HS-5 (cell line): ENCODE data around the gene E2F2.
"Not testable (repeated sequence)": the region's sequence is repeated elsewhere in the genome, so short reads cannot be mapped to it uniquely, and the experiment has no call there.

Experiments
- DNase-seq: peaks from one replicate; pipeline ENCODE4 v3.0.0-alpha.2; 2012; ENCODE audit warnings: low read depth

The E2F2 gene

DNA sequence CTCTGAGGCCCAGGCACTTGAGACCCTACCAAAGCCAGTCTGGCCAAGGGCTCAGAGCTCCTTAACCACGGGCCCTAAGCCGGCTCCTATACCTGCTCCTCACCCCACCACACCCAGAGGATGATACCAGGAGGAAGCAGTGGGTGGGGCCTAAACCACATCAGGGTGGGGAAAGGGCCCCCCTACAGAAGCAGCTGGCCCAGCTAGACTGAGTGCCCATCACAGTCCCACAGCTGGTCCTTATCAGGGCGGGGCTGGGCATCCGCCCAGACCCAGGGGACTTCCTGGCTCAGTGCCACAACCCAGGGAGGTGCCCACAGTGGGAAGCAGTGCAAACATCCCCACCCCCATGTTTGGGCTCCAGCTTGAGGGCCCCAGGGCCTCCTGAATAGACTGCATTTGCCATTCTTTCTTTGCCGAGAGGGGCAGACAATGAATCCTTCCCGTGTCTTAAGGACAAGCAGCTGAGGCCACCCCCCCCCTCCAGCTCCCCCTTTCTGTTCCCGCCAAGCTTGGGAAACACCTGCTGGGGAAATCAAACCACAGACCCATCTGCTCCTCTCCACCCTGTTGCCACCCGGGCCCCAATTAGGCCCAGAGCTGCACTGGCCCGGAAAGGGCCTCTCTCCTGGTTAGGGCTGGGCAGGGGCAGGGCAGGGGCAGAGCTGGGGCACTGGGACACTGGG, 6.2 kb downstream of the E2F2 start:
- DNase-seq = no peak

DNA sequence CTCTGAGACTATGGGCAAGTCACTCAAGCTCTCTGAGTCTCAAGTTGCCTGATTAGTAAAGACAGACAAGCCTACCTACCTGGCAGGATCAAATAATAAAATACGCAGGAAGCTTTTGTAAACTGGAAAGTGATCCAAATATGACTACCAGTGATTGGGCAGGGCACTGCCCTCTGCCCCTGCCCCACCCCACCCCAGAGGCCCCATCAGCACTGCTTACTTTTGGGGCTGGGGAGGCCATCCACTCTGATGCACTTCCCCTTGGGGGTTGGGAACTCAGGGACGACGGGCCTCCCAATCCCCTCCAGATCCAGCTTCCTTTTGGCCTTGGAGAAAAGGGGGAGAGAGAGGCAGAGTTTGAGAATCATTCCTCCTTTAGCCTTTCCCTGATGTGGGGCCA, 6.9 kb downstream of the E2F2 start:
- no peak for DNase-seq

- no peak for DNase-seq
Measured at GRCh38 chr1:23522244-23522982, 8.6 kb downstream of the E2F2 start.

- DNase-seq = no peak
Measured at GRCh38 chr1:23521588-23521987, 9.4 kb downstream of the E2F2 start.

DNA sequence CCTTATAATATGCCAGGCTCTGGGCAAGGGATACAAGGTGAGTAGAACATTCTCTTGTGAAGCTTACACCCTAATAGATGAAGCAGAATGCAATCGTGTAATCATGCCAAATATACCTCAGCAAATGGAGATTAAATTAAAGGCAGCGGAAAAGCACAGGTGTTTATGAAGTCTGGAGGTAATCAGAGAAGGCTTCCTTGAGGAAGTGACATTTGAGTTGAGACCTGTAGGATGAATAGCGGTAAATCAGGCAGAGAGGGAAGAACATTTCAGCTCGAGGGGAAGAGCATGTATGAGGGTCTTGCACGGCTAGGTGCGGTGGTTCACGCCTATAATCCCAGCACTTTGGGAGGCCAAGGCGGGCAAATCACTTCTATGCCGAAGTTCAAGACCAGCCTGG, 13.5 kb downstream of the E2F2 start:
- no peak for DNase-seq

GRCh38 chr1:23515905-23516304, 15.1 kb downstream of the E2F2 start:
- no peak for DNase-seq

GRCh38 chr1:23514111-23514679, 16.8 kb downstream of the E2F2 start:
- DNase-seq = no peak

- DNase-seq = no peak
Measured at GRCh38 chr1:23509896-23510295, 21.1 kb downstream of the E2F2 start.

GRCh38 chr1:23506376-23507107, 24.5 kb downstream of the E2F2 start:
- DNase-seq = no peak

- DNase-seq = no peak
Measured at GRCh38 chr1:23505851-23506250, 25.2 kb downstream of the E2F2 start.

GRCh38 chr1:23504156-23504555, 26.9 kb downstream of the E2F2 start:
- not testable (repeated sequence) for DNase-seq

DNA sequence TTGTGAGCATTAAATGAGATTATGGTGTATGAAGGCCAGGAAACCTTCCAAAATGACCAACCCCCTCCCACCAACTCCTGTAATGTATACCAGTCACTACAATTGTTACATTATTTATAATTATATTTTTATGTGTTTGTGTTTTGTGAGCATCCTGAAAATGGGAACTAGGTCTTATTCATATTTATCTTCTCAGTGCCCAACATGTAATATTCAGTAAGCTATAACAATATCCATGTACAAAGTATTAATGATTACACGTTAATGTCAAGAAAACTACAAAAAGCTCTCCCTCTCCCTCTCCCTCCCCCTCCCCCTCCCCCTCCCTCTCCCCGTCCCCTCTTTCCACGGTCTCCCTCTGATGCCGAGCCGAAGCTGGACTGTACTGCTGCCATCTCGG, 28.1 kb downstream of the E2F2 start:
- no peak for DNase-seq

DNA sequence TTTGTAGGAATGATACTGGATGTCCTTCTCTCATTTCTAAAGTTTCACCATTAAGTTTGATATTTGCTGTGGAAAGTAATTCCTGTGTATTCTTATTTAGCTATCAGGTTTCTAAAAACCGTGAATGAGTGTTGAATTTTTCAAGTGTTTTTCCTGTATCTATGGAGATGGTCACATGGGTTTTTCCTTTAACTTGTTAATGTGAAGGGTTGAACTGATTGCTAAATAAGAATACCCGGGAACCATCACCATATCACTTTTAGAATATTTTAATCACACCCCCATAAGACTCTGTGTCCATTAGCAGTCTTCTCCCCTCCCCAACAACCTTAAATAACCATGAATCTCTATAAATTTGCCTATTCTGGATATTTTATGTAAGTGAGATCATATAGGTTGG, 30.6 kb downstream of the E2F2 start:
- DNase-seq = no peak

GRCh38 chr1:23497777-23498439, 33.1 kb downstream of the E2F2 start:
- no peak for DNase-seq

DNA sequence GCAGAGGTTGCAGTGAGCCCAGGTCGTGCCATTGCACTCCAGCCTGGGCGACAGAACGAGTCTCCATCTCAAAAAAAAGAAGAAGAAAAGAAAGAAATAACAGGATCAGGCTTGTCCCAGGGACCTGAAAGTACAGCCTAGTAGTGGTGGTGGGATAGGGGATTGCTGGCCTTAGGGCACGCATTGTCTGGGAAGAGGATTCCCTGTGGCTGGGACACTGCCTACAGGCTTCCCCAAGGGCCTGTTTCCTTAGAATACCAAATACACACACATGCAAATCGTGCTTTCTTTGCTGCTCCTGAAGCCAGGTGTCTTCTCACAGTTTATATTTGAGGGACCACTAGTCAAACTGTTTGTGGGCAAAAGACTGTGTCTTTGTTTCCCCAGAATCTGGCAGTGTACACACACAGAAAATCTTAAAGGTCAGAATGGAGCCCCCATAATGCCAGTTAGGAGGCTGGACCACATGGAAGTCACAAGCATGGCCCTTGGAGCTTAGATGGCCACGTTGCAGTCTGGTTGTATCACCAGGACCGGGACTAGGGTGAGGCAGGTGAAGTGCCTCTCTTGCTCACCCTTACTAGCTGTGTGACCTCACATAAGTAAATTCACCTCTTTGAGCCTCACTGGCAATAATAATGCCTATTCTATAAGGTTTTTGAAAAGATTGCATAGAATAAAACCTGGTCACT, 34.4 kb downstream of the E2F2 start:
- DNase-seq = no peak

GRCh38 chr1:23494836-23495235, 36.2 kb downstream of the E2F2 start:
- not testable (repeated sequence) for DNase-seq

GRCh38 chr1:23492776-23493175, 38.3 kb downstream of the E2F2 start:
- DNase-seq = not testable (repeated sequence)

- no peak for DNase-seq
Measured at GRCh38 chr1:23492132-23492720, 38.8 kb downstream of the E2F2 start.

- no peak for DNase-seq
Measured at GRCh38 chr1:23489842-23490241, 41.2 kb downstream of the E2F2 start.

GRCh38 chr1:23485002-23485332, 46.1 kb downstream of the E2F2 start:
- DNase-seq = no peak

DNA sequence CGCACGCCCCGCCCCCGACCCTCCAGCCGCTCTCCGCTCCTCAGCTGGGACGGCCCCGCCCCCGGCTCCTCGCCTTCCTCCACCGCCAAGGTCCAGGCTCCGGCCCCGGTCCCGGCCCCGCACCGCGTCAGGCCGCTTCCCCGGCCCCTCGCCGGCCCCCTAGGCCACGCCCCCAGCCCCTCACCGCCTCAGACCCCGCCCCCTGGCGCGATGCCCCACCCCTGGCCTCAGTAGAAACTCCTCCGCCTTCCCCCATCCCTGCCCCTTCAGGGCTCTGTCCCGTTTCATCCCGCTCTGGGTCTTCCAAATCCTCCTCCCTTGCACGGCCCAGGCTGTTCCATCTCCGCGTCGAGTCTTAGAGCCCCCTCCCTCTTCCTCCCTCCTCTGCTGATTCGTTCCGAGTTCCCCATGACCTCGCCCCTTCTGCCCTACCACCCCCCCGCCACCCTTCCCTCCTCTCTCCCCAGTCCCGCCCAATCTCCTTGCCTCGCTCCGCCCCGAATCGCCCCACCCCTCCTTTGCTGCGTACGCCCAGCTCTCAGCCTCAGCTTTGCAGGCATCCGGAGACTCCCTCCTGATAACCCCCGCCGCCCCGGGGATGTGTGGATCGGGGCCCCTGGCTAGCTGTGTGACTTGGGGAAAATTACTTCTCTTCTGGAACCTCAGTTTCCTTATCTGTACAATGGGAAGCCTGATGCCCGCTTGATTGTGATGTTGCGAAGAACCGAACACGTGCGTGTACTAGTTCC, 46.6 kb downstream of the E2F2 start:
- DNase-seq = peak; percentile 73
